ENCODE measurements around the gene TGOLN2.

- TF ChIP-seq POLR2AphosphoS5 (IDR thresholded peaks at IDR 0.05) (no peak), CTCF (IDR thresholded peaks at IDR 0.05) (no peak), POLR2A (IDR thresholded peaks at IDR 0.05; ENCODE audit: low read depth) (no peak), EP300 (IDR thresholded peaks at IDR 0.05) (no peak)
Measured at GRCh38 chr2:85325466-85325811, 2.4 kb downstream of the TGOLN2 start.
